GM21390 (cell line): ENCODE results near the gene RFNG.

Experiments used
- ATAC-seq: cut with Tn5 transposase; IDR thresholded peaks from one replicate; pipeline ENCODE4 v1.9.1; 2021; ENCODE audit not compliant: unreplicated experiment

Gene RFNG

GRCh38 chr17:82051776-82052637 is at the start of gene RFNG, which contains the start of gene GPS1:
Gene RFNG (minus strand): TSS chr17:82051811. CDS start chr17:82051766, 45 bp downstream.
Gene GPS1 (plus strand): TSS chr17:82051898. CDS start chr17:82051932, 34 bp downstream.
- peak; percentile 63 for ATAC-seq

GRCh38 chr17:82101301-82101715 is 49.7 kb upstream of the RFNG start:
- no peak for ATAC-seq

GRCh38 chr17:82100502-82101298 is 49.1 kb upstream of the RFNG start:
- no peak for ATAC-seq

GRCh38 chr17:82098939-82099763 is 47.5 kb upstream of the RFNG start:
- peak; percentile 8 for ATAC-seq

- ATAC-seq = peak; percentile 62
Measured at GRCh38 chr17:82098169-82098938, 46.7 kb upstream of the RFNG start, which contains the start of gene FASN. Gene FASN (minus strand): TSS chr17:82098236. CDS start chr17:82096445, 1,791 bp downstream.

GRCh38 chr17:82097919-82098168 is 46.2 kb upstream of the RFNG start:
- no peak for ATAC-seq

GRCh38 chr17:82097184-82097918 is 45.7 kb upstream of the RFNG start:
- ATAC-seq = peak; percentile 1

GRCh38 chr17:82096709-82097183 is 45.1 kb upstream of the RFNG start:
- ATAC-seq = no peak

GRCh38 chr17:82095777-82096708 is 44.4 kb upstream of the RFNG start:
- ATAC-seq = no peak

GRCh38 chr17:82094931-82095776 is 43.5 kb upstream of the RFNG start:
- no peak for ATAC-seq

- no peak for ATAC-seq
Measured at GRCh38 chr17:82092995-82093751, 41.6 kb upstream of the RFNG start.

GRCh38 chr17:82092628-82092994 is 41.0 kb upstream of the RFNG start:
- ATAC-seq = no peak

GRCh38 chr17:82092094-82092586 is 40.5 kb upstream of the RFNG start:
- ATAC-seq = no peak

GRCh38 chr17:82091264-82092066 is 39.9 kb upstream of the RFNG start:
- no peak for ATAC-seq

GRCh38 chr17:82090549-82091263 is 39.1 kb upstream of the RFNG start:
- no peak for ATAC-seq
